GM19467 (cell line): Measurements from ENCODE around the gene TSPO.
"Not testable (repeated sequence)": the region's sequence is repeated elsewhere in the genome, so short reads cannot be mapped to it uniquely, and the experiment has no call there.

ENCODE experiments used
- ATAC-seq: cut with Tn5 transposase; IDR thresholded peaks from one replicate; pipeline ENCODE4 v1.9.1; 2021; ENCODE audit warnings: mild to moderate bottlenecking, moderate library complexity; ENCODE audit not compliant: unreplicated experiment

The TSPO gene

DNA sequence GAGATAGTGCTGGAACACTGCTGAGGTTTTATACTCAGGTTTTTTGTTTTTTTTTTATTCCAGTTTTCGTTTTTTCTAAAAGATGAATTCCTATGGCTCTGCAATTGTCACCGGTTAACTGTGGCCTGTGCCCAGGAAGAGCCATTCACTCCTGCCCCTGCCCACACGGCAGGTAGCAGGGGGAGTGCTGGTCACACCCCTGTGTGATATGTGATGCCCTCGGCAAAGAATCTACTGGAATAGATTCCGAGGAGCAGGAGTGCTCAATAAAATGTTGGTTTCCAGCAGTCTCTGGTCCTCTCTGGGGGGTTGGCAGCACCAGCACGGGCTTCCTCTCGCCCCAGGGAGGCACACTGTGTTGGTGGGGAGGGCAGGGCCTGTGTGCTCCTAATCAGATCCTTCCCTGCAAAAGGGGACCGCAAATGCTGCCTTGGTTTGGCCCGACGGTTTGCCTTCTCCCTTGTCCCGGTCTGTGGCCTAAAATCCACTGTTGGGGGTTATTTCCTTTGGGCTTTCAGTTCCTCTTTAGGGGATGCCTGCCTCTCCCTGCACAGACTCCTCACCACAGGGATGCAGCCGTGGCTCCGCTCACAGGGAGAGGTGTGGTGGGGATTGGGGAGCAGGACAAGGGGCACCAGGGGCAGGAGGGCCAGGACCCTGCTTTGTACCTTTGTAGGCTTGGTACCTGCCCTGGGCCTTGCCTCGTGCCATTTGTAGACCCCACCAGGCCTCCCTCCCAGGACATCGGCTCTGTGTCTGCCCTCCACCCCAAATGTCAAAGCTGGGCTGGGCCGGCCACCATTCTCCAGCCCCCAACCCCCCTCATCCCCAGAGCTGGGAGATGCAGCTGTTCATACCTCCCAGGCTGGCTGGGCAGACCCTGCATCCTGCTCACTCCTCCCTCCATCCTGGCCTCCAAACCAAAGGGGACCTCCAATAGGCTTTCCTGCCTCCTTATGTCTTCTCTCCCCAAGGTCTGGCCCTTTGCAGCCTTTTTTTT is 21.6 kb upstream of the TSPO start:
- ATAC-seq = no peak

DNA sequence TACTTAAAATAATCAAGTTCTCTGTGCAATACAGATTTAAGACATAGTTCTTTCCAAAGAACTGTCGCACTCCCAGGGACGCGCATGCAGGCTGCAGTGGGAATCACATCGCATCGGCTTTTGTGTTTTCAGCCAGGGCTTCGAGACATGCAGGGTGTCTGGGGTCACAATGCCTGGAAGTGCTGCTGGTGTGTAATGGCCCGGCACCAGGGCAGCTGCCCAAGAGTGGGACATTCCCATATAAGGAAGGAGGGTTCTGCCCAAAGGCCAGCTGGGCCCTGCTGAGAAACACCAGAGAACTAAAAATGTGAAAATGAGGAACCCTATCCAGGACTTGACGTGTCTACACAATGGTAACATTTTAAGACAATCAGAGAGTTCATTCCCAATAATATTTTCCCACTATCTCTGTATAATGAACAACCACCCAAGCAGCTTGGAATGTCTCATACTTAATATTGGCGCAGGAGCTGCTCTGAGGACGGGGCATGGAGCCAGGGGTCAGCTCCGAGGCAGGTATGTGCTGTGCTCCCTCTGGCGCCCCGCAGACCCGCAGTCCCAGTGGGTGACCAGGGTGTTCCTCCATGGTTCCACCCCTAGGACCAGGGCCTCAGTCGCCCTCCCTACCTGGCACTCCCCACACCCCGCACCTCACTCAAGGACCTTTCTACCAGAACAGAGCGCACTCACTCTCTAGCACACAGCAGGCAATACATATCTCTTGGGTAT is 19.4 kb upstream of the TSPO start:
- ATAC-seq = no peak

DNA sequence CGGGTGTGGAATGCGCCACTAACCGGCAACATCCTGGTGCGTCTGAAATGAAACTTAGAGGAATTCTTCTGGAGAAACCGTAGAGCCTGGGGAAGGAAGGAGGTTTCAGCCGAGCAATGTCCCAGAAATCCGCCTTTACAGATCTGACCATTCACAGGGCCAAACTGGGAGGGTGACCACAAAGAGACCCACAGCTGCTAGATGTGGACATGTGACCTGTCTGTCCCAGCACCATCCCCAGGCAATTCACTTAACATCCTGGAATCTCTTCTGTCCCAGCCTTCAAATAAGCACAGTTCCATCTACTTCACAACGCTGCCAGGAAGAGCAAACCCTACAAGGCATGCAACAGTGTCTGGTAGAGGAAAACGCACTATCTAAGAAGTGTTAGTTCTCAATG is 18.0 kb upstream of the TSPO start:
- ATAC-seq = no peak

DNA sequence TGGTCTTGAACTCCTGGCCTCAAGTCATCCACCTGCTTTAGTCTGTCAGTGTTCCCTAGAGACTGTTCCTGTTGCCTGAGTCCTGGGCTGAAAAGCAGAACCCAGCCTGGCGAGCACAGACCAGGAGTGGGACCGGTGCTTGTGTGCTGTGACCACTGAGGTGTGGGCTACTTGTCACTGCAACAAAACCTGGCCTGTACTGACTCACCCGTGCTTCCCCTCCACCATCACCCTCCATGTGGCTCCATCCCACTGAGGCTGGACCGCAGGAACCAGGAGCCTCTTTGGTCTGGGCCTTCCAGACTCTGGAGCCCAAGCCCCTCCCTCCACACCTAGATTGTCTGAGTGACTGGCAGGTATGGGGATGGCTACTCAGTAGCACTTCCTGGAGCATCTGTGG is 16.8 kb upstream of the TSPO start:
- no peak for ATAC-seq

DNA sequence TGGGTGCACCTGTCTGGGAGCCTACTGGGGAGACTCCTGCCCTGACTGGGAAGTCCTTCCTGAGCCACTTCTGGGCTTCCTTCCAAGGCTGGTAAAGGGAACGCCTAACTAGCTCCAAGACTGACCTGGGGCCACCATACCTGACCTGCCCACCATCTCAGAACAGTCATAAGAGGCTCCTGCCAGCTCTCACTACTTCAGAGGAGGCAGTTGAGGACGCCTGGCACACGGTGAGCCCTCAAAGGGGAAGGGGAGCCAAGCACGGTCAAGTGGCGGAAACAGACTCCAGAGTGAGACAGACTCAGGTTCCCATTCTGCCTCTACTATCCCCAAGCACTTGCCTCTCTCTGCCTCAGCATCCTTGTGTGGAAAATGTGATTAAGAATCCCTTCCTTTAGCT is 15.8 kb upstream of the TSPO start:
- no peak for ATAC-seq

DNA sequence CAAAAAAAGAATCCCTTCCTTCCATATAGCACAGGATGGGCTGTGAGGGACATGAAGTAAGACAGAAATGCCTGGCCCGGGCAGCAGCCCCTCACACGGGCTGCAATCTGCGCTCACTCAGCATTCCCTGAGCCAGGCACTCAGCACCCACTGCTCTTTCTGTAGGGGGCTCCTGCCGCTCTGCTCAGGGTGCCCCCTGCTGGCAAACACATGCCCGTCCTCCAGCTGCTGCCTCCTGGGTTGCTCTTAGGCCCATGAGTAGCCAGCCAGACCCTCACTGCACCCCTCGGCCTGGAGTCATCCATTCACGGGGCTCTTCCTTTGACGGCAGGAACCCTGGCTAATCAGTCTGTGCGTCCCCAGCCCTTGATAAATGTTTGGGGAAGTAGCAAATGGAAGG is 15.1 kb upstream of the TSPO start:
- no peak for ATAC-seq

DNA sequence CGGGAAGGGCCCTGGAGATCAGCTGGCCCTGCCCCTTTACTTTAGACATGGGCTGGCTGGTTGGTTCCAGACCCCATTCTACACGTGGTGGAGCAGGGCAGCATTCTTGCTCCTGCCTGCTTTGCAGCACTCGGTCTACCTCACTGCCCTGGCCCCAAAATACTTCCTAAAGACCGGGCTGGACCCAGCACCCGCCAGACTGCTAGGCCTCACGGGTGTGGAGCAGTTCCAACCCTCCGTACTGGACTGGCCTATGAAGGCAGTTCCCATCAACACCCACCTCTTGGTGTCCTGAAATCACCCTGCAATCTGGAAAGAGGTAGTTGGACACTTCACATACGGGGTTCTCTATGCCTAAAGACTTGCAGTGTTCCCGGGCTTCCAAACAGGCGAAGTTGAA is 14.6 kb upstream of the TSPO start:
- no peak for ATAC-seq

DNA sequence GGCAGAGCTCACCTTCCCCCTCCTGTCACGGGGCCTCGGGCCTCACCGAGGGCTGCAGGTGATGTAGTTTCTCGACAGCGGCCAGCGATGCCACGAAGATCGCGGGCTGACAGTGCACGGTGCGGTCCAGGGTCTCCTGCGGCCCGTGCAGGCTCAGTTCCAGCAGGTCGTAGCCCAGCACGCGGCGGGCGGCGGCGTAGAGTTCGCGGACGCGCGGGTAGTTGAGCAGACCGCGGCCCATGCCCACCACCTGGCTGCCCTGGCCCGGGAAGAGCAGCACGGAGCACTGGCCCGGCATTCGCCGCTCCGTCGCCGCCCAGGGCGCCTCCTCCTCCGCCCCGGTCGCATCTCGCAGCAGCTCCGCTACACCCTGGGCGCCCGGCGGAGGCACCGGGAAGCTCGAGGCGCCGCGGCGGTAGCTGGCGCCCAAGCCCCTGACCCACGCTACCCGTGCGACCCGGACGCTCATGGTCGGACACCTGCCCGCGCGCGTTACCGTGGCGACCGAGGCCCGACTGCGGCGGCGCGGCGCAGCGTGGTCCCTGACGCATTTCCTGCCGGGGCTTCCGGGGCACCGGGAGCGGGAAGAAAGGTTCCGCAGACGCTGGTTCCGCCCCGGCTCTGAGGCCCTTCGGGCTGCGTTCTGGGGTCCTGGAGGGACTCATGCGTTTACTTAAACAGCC is 8.3 kb upstream of the TSPO start, which contains the start of gene MCAT:
Gene MCAT, minus strand, starts transcription at position 519 of the 683 bp plus-strand sequence. Its CDS starts 50 bp downstream, at position 469.
- ATAC-seq = peak; percentile 73

DNA sequence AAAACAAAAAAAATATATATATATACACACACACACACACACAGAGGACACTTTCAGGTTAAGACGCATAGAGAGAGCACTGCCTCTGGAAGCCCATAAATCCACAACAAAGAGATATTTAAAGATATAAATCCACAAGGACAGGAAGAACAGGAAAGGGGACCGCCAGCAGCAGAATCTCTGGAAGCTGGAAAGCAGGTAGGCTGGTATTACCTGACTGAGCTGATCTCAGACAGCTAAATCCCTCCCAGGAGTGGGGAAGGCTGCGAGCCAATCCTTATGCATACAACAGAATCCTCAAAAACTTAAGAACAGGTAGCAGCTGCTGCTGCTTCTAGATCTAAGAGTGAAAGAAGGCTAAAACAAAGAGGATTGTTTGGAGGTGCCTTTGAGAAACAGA is 6.4 kb upstream of the TSPO start:
- ATAC-seq = no peak

DNA sequence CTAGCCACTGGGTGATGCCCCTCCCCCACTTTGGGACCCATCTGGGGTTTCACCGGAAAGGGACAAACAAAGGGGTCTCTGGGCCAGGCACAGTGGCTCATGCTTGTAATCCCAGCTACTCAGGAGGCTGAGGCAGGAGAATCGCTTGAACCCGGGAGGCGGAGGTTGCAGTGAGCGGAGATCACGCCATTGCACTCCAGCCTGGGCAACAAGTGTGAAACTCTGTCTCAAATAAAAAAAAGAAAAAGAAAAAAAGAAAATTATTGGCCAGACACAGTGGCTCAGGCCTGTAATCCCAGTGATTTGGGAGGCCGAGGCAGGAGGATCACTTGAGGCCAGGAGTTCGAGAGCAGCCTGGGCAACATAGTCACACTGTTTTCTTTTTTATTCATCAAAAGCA is 6.0 kb upstream of the TSPO start:
- ATAC-seq = not testable (repeated sequence)

DNA sequence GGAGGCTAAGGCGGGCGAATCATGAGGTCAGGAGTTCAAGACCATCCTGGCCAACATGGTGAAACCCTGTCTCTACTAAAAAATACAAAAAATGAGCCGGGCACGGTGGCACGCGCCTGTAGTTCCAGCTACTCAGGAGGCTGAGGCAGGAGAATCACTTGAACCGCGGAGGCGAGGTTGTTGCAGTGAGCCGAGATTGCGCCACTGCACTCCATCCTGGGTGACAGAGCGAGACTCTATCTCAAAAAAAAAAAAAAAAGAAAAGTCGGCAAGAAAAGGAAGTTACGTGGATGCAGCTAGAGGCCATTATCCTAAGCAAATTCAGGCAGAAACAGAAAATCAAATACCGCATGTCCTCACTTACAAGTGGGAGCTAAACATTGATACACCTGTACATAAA is 5.0 kb upstream of the TSPO start:
- ATAC-seq = not testable (repeated sequence)

DNA sequence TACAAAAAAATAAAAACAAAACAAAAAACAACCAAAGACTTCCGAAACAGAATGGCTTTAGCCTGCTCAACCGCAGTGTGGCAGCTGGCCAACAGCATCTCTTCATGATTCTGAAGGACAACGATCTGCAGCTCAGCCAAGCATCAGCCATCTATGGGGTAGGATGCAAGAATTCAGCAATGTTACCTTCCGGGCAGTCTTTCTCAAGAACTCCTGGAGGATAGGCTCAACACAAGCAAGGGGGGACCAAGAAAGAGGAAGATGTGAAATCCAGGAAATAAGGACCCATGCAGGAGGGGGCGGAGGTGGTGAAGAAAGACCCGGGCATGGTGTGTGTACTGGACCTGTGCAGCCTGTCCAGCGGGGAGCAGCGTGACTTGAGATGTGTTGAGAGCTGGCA is 3.5 kb upstream of the TSPO start:
- no peak for ATAC-seq

DNA sequence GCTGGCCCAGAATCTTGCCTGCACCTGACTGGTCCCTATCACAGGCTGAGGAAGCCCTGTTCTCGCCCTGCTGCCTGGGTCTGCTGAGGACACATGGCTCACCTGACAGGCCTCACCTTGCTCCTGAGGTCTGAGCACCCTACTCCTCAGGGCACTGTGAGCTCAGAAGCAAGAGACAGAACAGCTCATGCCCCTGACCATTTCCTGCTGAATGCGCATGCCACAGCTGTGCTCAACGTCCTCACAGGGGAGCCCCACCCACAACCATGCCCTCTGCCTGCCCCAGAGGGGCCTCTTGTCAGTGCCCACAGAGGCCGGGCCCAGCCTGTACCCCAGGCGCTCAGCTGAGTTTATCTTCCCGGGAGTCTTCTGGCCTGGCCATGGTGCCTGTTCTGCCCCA is 2.8 kb upstream of the TSPO start:
- ATAC-seq = no peak

DNA sequence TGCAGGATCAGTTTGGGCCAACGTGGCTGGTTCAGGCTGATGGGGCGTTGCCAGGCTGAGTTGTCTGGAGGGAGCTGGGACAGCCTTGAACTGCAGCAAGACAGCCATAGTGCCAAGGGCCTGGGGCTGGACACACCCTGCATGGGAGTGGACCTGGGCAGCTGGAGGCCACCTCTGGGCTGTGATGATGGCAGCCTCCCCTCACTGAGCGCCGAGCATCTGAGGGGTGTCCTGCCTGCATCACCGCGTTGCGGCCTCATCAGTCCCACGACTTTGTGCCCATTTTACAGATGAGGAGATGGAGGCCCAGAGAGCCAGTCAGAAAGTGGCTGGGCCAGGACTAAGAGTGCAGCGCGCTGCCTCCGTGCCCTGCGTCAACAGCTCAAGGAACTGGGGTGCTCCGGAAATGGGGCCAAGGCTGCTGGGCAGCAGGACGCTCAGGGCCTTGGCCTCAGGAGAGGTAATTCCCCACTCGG is 590 bp upstream of the TSPO start:
- ATAC-seq = no peak

DNA sequence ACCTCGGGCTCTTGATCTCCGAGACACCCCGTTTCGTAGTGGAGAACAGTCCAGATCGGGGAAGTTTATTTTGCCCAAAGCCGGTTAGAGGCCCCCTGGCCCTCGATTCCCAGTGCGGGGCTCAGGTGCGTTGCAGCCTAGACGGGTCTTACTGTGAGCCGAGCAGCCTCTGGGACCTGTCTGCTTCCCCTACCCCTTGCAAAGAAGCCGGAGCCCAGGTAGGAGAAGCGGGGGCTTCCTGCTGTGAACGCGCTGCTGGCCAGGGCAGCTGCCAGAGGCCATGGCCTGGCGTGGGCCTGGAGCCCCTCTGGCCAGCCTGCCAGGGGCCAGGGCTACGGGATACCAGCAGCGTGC is 621 bp downstream of the TSPO start:
- ATAC-seq = no peak

DNA sequence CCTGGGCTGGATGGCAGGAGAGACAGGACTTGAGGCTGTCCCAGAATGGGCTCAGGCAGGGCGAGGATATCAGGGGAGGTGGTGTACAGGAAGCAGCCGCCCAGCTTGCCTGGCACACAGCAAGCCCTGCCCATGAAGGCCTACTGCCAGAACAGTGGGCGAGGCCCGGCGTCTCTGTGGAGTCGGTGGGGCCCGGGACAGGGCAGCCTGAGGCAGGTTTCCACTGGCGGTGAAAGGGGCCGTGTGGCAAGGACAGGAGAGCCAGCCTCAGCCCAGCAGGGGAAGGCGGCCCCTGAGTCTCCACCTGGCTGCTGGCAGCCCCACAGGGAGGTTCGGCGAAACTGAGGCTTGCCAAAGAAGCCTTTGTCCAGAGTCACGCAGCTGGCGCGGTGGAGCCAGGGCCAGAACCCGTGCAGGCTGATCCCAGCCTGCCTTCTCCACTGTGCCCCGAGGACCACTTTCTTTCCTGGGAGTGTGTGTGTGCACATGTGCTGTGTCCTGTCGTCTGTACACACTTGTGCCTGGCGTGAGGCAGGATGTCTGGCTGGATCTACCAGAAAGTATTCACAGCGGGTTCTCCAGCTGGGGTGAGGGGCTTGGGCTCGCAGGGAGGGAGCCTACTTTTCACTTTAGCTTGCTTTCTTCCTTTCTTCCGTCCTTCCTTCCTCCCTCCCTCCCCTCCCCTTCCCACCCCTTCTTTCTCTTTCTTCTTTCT is 1.2 kb downstream of the TSPO start:
- ATAC-seq = no peak

DNA sequence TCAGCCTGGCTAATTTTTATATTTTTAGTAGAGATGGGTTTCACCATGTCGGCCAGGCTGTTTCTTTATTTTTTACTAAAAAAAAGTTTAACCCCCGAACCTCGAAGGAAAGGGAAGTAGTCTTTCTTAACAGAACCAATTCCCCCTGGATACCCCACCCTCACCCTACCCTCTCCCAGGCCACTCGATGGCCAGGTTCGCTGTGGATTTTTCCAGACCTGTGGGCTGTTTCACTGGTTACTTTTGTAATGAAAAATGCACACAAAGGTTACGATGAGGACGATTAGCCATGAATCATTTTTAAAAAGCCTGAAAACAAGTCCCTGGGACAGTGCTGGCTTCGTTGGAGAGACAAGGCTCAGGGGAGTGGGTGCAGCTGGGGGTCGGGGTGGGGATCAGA is 2.5 kb downstream of the TSPO start:
- ATAC-seq = no peak

DNA sequence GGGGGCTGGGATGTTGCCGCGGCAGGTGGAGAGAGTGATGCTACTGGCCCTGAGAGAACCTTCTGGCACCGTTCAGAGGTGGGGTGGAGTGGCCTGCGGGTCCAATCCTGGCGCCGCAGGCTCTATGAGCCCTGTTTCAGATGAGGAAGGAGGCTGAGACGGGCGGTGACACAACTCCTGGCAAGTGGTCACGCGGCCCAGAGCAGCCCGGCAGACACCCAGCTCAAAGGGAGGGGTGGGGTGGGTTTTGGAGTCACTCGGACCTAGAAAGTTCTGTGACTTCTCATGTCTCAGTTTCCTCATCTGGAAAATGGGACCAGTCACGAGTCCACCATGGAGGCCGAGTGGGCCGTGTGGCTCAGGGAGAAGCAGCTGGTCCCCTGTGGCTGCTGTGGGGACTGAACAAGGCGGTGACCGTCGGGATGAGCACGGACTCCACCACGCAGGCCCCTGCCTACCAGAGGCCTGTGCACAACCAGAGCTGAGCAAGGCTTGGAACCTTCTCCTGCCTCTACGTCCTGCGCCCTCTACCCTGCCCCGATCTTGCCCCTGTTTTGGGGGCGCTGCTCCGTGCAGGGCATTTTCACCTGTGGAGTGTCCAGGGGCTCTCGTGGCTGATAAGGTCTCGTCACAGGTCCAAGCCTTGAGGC is 3.7 kb downstream of the TSPO start:
- ATAC-seq = no peak

DNA sequence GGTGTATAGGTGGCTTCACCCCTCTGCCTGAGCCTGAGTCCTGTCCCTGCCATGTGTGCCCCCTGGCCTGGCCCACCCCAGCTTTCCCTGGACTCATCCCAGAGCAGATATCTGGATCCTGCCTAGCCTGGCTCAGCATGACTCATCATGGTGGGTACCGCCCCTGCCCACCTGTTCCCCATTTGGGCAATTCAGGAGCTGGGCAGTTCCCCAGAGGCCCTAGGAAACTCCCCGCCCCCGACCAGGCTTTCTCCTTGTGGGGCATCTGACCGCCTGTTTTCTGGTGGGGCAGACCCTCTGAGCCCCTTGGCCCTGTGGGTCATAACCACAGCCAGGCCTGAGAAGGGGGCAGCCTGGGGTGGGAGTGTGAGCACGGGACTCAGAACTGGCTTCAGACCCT is 4.4 kb downstream of the TSPO start:
- no peak for ATAC-seq

DNA sequence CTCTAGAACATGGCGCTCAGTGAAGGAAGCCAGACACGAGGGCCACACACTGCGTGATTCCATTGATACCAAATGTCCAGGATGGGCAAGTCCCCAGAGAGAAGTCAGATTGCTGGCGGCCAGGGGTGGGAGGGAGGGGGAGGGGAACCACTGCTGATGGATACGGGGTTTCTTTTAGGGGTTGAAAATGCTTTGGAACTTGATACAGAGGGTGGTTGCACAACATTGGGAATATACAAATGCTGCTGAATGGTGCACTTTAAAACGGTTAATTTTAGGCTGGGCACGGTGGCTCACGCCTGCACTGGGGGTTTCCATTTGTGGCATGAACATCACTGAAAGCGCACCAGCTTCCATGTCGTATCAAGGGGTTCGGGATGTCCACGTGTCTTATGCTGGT is 5.1 kb downstream of the TSPO start:
- ATAC-seq = no peak
